Ishikawa (cell line): ENCODE results near the gene ZNF532.
A peak's percentile ranks its signal among the peaks of the same experiment; 100 is the strongest.

Source experiments
- CEBPB ChIP-seq: IDR thresholded peaks from 2 replicates; pipeline ENCODE4 v1.6.1; 2012
- CREB1 ChIP-seq: IDR thresholded peaks from 2 replicates; pipeline ENCODE4 v1.6.1; 2012; ENCODE audit warnings: low read depth
- EGR1 ChIP-seq: IDR thresholded peaks from 2 replicates; pipeline ENCODE4 v1.6.1; 2012
- EP300 ChIP-seq: IDR thresholded peaks from 2 replicates; pipeline ENCODE4 v1.6.1; 2012; ENCODE audit warnings: borderline replicate concordance
- FOXM1 ChIP-seq: IDR thresholded peaks from 2 replicates; pipeline ENCODE4 v1.6.1; 2012; ENCODE audit warnings: low read depth, borderline replicate concordance
- NFIC ChIP-seq: IDR thresholded peaks from 2 replicates; pipeline ENCODE4 v1.6.1; 2012
- RAD21 ChIP-seq: IDR thresholded peaks from 2 replicates; pipeline ENCODE4 v1.6.1; 2012; ENCODE audit warnings: low read depth
- REST ChIP-seq: IDR thresholded peaks from 2 replicates; pipeline ENCODE4 v1.6.1; 2012; ENCODE audit warnings: low read depth, mild to moderate bottlenecking
- TAF1 ChIP-seq: IDR thresholded peaks from 2 replicates; pipeline ENCODE4 v1.6.1; 2012; ENCODE audit warnings: low read depth, mild to moderate bottlenecking
- TCF12 ChIP-seq: IDR thresholded peaks from 2 replicates; pipeline ENCODE4 v1.6.1; 2012; ENCODE audit warnings: low read depth
- TEAD4 ChIP-seq: IDR thresholded peaks from 2 replicates; pipeline ENCODE4 v1.6.1; 2012
- USF1 ChIP-seq: IDR thresholded peaks from 2 replicates; pipeline ENCODE4 v1.6.1; 2012
- YY1 ChIP-seq: IDR thresholded peaks from 2 replicates; pipeline ENCODE4 v1.6.1; 2012; ENCODE audit warnings: low read depth
- ZBTB7A ChIP-seq: IDR thresholded peaks from 2 replicates; pipeline ENCODE4 v1.6.1; 2012; ENCODE audit warnings: low read depth

The ZNF532 gene

GRCh38 chr18:58952858-58953257 is 88.2 kb downstream of the ZNF532 start:
- no peak for TF ChIP-seq TCF12
- TF ChIP-seq ZBTB7A: no peak
- TF ChIP-seq EP300: no peak

- TF ChIP-seq REST (no peak), EGR1 (no peak), NFIC (peak; percentile 45), CREB1 (no peak), FOXM1 (no peak), ZBTB7A (no peak), TEAD4 (no peak), RAD21 (no peak), TAF1 (no peak)
These were observed 89.0 kb downstream of the ZNF532 start for GRCh38 chr18:58953627-58954026.

- no peak for TF ChIP-seq USF1
- TF ChIP-seq EGR1: no peak
These were observed 90.3 kb downstream of the ZNF532 start for GRCh38 chr18:58955001-58955400.

GRCh38 chr18:58955738-58956137 is 91.1 kb downstream of the ZNF532 start:
- TF ChIP-seq CEBPB (no peak), ZBTB7A (no peak), FOXM1 (no peak), TCF12 (no peak), EP300 (no peak)

GRCh38 chr18:58958628-58959027 is 94.0 kb downstream of the ZNF532 start:
- no peak for TF ChIP-seq EP300
- no peak for TF ChIP-seq FOXM1
- TF ChIP-seq CREB1: no peak
- TF ChIP-seq TCF12: no peak
- no peak for TF ChIP-seq YY1
- no peak for TF ChIP-seq ZBTB7A
- no peak for TF ChIP-seq USF1
- no peak for TF ChIP-seq RAD21
- TF ChIP-seq REST: no peak

- TF ChIP-seq FOXM1 (no peak), YY1 (no peak), EP300 (no peak), ZBTB7A (no peak), USF1 (no peak), EGR1 (no peak), CEBPB (no peak), CREB1 (no peak), TAF1 (no peak), TCF12 (no peak), REST (no peak), TEAD4 (no peak)
These were observed 95.8 kb downstream of the ZNF532 start for GRCh38 chr18:58960508-58960907.
